HTERT RPE-1 (cell line): ENCODE data around the gene HELZ2.

Experiments
- in situ Hi-C: fragments of 300-500 bp; cut with MboI; formaldehyde crosslinking; loops from 4 replicates; pipeline ENCODE4 v1.14.3; 2020; ENCODE audit warnings: low sequenced_read_pairs

The HELZ2 gene

DNA sequence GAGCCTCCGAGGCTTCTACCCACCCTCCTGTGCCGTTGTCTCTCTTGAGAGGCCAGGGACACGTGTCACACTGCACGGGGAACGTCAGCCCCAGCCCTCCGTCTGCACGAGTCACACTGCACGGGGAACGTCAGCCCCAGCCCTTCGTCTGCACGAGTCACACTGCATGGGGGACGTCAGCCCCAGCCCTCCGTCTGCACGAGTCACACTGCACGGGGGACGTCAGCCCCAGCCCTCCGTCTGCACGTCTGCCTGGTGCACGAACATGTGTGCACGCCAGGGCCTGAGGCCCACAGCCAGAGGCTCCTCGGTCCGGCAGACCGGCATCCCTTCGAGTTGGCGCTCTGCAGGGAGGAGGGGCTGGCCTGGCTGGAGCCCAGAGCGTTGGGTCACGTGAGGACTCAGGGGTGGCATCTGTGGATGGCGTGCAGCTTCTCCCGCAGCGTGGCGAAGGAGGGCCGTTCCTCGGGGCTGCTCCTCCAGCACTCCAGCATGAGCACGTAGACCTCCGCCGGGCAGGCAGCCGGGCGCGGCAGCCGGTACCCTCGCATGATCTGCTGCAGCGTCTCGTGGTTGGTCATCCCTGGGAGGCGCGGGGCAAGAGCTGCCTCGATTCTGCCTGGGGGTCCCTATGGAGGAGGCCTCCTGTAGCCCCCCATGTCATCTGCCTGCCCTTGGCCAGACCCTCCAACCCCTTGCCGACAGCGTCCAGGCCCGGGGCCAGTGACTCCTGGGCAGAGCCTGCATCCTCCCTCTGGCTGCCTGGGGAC lies 33.4 kb downstream of the HELZ2 start:
- in situ Hi-C loops = no loop called here

DNA sequence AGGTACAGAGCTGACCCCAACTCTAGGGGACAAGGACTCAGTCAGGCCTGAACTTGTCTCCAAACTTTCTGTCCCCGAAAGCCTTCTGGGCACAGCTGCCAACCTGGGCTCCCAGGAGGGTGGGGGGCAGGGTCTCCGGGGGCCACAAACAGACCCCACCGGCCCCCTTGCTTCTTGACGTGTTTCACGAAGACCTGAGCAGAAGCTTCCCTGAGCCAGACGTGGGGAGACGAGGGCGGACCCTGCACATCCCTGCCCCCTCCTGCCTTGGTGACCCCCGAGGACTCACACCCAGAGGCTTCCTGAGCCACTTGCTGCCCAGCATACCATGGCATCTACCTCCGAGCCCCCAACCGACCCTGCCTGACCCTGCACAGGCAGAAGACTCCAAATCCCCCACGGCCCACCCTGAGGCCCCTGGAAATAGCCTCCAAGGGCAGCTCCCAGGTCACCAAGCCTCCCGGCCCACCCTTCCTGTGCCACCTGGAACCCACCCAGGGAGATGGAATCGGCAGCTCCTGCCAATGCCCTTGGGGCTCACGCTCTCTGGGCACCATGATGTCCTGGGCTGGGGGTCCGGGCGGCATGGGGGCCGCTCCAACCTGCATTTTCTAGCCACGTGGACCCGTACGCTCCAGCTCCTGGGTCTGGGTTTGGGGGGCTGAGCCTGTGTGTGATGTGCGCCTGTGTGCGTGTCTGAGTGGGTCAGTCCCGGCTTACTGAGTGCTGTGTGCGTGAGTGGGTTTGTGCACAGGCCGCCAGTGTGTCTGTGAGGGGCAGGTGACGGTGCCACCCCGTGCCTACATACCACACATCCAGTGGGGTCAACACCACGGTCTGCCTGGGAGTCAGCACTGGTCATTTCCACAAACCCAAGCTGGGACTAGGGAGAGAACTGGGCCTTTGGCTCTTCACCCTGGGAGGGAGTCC lies 34.3 kb downstream of the HELZ2 start:
- in situ Hi-C loops = no loop called here

DNA sequence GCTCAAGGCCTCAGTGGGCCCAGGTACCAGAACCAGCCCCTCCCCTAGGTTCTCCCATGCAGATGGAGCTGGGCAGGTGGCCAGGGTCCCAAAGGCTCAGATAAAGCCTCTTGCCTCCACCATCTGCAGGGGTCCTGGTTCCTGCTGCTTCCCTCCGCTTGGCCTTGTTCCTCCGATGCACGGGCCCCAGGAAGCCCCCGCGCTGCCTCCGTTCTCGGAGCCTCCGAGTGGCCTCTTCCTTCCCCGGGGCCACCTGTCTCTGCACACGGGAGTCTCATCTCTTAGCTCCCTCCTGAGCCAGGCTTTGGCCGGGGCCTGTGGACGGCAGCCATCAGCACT lies 35.0 kb downstream of the HELZ2 start:
- in situ Hi-C loops = no loop called here

- in situ Hi-C loops = no loop called here
Observed at GRCh38 chr20:63538204-63539091, 35.6 kb downstream of the HELZ2 start.

- in situ Hi-C loops = no loop called here
Observed at GRCh38 chr20:63537525-63538203, 36.4 kb downstream of the HELZ2 start.

DNA sequence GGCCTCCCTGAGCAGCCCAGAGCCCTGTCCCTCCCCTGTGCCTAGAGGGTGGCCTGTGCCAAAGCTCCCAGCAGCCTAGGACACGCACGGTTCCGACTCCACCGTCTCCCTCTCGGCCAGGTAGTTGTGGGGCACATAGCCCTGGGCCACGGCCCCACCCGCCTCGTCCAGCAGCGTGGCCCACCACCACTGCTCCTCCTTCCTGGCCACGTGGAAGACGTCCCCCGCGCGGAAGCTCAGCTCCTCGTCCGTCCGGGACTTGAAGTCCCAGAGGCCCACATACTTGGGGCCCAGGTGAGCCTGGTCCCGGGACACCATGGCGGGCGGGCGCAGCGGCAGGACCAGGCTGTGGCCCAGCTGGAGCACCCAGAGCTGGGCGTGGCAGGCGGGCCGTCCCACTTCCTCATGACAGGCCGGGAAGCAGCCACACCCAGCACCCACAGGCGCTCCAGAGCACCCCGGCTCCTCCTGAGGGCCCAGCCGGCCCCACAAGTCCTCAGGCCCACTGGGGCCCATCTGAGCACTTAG lies 37.0 kb downstream of the HELZ2 start, which contains the start of gene PTK6:
TSS of gene PTK6 (minus strand) at position 380 of the 528 bp plus-strand sequence. CDS start at position 318, 62 bp downstream.
- in situ Hi-C loops = no loop called here

DNA sequence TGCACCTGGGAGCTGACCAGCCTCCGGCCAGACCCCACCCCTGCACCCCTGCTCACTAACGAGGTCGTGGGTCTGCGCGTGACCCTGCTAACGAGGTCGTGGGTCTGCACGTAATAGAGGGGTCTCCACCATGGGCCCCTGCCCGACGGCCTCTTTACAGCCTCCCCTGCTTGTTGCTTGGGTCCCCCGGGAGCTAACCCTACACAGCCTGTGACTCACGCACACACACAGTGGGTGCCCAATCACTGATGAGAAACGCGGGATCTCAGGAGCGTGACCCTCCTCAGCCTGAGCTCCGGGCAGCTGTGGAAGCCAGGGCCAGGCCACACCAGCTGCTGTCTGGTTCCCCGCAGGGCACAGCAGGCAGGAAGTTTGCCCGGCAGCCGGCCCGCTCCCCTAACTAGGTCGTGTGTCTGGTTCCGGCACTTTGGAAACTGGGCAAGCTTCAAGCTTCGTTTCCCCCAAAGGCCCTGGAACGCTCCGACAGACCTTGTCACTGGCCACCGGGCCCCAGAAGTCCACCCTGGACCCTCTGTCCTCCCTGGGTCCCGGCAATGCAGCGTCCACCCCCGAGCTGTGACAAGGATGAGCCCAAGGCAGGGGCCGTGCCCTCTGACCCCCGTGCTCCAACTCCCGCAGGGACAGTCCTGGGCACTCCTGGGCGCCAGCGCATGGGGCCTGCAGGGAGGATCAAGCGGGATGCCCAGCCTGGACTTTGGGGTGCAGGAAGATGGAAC lies 37.6 kb downstream of the HELZ2 start:
- in situ Hi-C loops = no loop called here

DNA sequence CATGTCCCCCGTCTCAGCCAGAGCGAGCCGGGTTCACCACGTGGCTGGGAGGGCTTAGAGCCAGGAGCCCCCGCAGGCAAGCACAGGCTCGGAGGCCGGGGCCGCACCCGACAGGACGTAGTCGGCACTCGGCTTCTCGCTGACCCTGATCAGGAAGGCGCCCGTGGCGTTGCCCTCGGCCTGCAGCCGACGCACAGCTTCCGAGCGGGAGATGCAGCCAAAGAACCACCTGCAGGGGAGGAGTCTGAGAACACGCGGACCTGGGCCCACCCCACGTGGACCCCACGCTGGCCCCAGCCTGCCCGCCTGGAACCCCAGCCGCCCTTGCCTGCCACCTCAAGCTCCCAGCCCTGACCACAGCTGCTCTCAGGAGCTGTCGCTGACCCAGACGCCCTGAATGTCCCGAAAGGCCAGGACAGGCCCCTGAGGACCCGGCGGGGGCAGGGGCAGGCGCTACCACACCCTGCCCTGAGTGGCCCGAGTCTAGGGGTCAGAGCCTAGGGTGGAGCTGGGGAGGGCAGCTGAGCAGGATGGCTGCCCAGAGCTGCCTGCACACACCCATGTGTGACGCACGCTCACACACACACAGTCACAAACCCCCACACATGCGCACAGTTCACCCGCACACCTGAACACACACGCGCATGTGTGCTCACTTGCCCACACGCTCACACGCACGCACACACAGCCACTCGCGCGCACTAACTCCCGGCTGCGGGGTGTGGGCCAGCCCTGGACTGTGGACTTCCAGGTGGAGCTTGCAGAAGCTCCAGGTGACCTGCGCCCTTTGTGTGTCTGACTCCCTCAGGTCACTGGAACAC lies 39.0 kb downstream of the HELZ2 start:
- in situ Hi-C loops = no loop called here

DNA sequence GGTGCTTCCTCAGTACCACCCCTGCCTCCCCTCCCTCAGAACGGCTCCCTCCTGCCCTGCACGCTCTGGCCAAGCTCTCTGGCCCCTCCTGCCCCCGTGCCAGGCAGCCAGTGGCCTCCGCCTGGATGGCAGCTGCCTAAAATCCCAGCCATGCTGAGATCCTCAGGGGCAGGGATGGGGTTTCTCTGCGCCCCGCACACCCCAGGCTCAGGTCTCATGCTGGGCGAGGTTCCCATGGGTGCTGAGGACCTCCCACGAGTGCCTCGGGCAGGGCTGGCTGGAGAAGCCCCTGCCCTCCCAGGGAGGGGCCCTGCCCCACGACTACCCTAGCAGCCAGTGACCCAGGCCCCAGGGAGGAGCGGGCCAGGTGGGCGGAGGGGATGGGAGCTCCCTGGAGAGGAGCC lies 39.6 kb downstream of the HELZ2 start:
- in situ Hi-C loops = no loop called here

DNA sequence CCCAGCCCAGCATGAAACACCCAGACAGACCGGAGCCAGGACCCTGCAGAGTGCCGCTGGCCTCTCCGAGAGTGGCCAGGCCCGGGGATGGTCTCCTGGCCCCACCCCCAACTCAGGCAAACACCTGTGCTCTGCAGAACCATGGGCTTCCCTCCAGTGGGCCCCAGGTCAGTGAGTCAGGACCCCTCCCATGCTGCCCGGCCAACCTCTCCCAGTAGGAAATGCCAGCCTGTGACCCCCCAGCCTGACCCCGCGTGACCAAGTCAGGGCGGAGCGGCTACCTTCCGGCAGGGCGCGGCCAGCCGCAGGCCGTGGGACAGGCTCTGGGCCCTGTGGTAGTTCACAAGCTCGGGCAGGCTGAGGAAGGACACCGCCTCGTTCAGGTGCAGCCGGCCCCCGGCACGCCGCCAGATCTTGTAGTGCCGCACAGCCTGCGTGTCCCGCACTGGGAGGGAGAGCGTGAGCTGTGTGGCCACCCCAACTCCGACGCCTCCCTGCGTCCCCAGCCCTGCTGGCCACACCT lies 40.1 kb downstream of the HELZ2 start:
- in situ Hi-C loops = no loop called here

- in situ Hi-C loops = no loop called here
Observed at GRCh38 chr20:63533388-63533787, 40.7 kb downstream of the HELZ2 start.

DNA sequence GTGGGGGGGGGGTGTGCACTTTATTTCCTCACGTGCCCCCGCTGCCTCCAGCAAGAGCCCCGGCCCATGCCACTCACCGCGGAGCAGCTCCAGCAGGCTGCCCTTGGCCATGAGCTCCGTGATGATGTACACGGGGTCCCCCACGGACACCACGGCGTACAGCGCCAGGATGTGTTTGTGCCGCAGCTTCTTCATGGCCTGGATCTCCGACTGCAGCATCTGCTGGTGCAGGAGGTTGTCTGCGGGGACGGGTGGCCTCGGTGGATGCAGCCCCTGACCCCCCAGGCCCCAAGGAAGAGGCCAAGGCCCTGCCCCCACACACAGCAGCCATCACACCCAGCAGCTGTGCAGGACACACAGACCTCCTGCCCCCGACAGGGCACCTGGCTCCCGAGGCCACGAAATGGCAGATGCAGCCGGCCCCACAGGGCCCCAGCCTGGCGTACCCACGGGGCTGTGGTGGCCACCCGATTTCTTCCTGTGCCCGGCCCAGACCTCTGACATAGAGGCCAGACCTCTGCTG lies 41.5 kb downstream of the HELZ2 start:
- in situ Hi-C loops = no loop called here

DNA sequence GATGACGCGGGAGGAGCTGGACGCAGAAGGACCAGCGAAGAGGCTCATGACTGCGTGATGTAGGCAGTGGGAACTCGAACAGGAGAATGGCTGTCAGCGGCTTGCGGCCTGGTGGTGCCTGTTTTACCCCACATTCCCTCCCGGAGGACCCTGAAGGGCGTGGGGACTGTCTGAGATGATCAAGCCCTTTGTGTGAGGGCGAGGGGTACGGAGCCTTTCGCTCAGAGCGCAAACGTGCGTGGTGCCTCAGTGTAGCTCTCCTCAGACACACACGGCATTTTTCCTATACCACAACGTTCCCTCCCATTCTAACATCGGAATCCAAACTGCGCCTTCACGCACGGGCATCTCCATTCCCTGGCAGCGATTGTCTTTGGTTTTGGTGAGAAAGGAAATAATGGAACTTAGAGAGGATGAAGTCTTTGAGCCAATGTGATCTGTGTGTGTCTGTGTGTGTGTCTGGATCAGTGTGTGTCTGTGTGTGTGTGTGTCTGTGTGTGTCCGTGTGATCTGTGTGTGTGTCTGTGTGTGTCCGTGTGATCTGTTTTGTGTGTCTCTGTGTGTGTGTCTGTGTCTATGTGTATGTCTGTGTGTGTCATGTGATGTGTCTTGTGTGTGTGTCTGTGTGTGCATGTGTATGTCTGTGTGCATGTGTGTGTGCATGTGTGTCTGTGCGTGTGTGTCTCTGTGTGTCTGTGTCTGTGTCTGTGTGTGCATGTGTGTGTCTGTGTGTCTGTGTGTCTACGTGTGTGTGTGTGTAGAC lies 42.2 kb downstream of the HELZ2 start:
- in situ Hi-C loops = no loop called here

DNA sequence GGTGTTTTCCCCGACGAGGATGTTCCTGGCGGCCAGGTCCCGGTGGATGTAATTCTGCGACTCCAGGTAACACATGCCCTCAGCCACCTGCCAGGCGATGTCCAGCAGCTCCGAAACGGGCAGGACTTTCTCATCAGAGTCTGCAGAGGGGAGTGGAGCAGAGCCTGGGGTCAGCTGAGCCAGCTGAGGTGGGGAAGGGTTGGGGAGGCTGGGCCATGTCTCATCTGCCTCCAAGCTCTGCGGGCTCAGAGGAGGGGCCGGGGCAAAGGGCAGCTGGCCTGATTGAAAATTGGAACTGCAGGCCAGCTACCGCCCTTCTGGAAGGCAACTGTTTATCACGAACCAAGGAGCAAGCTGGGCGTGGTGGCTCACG lies 43.3 kb downstream of the HELZ2 start:
- in situ Hi-C loops = no loop called here

DNA sequence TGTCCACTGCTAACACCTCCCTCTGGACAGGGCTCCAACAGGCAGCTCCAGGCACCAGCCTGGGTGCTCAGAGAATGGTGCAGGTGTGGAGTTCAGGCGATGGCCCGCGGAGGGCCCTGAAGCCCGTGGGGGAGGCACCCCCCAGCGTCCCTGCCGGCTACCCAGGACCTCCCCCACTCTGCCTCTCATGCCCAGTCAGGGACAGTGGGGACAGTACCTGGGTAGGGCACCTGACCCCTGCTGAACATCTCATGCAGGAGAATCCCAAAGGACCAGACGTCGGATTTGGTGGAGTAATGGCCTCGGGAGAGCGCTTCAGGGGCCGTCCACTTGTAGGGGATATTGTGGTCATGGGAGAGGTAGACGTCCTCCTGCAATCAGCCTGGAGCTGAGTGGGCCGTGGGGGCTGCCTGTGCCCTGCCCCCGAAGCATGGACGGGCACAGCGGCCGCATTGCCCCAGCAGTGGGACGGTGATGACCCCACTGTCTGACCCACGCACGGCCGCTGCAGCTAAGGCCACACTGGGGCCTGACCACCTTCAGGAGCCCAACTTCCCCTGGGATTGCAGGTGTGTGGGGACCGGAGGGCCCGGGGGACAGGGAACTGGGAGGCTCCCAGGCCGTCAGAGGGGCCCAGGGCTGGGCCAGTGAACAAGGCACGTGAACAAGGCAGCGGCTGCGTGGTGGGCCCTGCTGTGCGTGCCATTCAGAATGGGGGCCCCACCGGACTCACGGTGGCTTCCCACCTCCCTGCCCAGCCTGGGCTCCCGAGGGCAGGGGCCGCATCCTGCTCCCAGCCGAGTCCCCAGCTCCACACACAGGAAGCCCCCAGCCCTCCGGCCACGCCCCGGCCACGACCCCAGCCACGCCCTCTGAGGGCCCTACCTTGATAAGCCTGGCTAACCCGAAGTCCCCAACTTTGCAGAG lies 43.9 kb downstream of the HELZ2 start:
- in situ Hi-C loops = no loop called here

GRCh38 chr20:63529180-63529860 lies 44.7 kb downstream of the HELZ2 start:
- in situ Hi-C loops = no loop called here
